Activated naive CD8-positive, alpha-beta T cell treated with anti-CD3 and anti-CD28 coated beads, Interleukin-2, amount 10 ng/mL, durations not matched to agents 7 days and 5 days (primary cell): ENCODE measurements around the gene FAM83G. TPM values are rescaled to one million over a fixed set of nuclear protein-coding genes. Genes with fewer than 3 reads are reported as not detected.
A peak's percentile ranks its signal among the peaks of the same experiment; 100 is the strongest.
"Not testable (repeated sequence)": the region's sequence is repeated elsewhere in the genome, so short reads cannot be mapped to it uniquely, and the experiment has no call there.

Experiments used
- ATAC-seq: fragments of 150-1000 bp; cut with Tn5 transposase; one replicate; pipeline ENCODE4 v1.10.0; 2021; ENCODE audit warnings: low read depth, moderate library complexity
- POLR2A ChIA-PET: fragments of 350-600 bp; sonication (Branson Sonifier 250); formaldehyde crosslinking; loops from one replicate; lab custom pipeline; 2021; ENCODE audit warnings: antibody characterized with exemption; lab: Charles Lee
- DNase-seq: peaks from one replicate; pipeline ENCODE4 v3.0.0; 2021
- H3K27ac Mint-ChIP-seq: one replicate; pipeline ENCODE4 v1.8.0; 2022; ENCODE audit warnings: mild to moderate bottlenecking, mixed read lengths
- H3K27me3 Mint-ChIP-seq: one replicate; pipeline ENCODE4 v1.8.0; 2022; ENCODE audit warnings: mild to moderate bottlenecking, moderate library complexity, mixed read lengths
- H3K36me3 Mint-ChIP-seq: one replicate; pipeline ENCODE4 v1.8.0; 2021; ENCODE audit warnings: mild to moderate bottlenecking, mixed read lengths
- H3K4me1 Mint-ChIP-seq: one replicate; pipeline ENCODE4 v1.8.0; 2021; ENCODE audit warnings: mixed read lengths
- H3K4me3 Mint-ChIP-seq: one replicate; pipeline ENCODE4 v1.8.0; 2022; ENCODE audit warnings: mild to moderate bottlenecking, moderate library complexity, mixed read lengths
- H3K9me3 Mint-ChIP-seq: one replicate; pipeline ENCODE4 v1.8.0; 2021; ENCODE audit warnings: mixed read lengths
- total RNA-seq, 2 experiments: library from RNA; stranded (reverse); gene quantifications; one replicate each; pipeline ENCODE4 v1.2.3, GENCODE V29; 2021

The FAM83G gene, protein sequence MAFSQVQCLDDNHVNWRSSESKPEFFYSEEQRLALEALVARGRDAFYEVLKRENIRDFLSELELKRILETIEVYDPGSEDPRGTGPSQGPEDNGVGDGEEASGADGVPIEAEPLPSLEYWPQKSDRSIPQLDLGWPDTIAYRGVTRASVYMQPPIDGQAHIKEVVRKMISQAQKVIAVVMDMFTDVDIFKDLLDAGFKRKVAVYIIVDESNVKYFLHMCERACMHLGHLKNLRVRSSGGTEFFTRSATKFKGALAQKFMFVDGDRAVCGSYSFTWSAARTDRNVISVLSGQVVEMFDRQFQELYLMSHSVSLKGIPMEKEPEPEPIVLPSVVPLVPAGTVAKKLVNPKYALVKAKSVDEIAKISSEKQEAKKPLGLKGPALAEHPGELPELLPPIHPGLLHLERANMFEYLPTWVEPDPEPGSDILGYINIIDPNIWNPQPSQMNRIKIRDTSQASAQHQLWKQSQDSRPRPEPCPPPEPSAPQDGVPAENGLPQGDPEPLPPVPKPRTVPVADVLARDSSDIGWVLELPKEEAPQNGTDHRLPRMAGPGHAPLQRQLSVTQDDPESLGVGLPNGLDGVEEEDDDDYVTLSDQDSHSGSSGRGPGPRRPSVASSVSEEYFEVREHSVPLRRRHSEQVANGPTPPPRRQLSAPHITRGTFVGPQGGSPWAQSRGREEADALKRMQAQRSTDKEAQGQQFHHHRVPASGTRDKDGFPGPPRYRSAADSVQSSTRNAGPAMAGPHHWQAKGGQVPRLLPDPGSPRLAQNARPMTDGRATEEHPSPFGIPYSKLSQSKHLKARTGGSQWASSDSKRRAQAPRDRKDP
- 1 to 10 TPM; 7.1 to 8.3 TPM for total RNA-seq

GRCh38 chr17:19004421-19005136 is at the start of gene FAM83G:
TSS of gene FAM83G (minus strand) at chr17:19004764. CDS start at chr17:19004041, 723 bp downstream.
- H3K4me3 Mint-ChIP-seq, result peak within 1 kb of the TSS; percentile 90
- H3K27me3 Mint-ChIP-seq, result peaks cover 9% of the 10 kb centered on the region
- POLR2A ChIA-PET, result no interaction called here

GRCh38 chr17:19048826-19049225 is 44.3 kb upstream of the FAM83G start:
- H3K27ac Mint-ChIP-seq, POLR2A ChIA-PET, H3K9me3 Mint-ChIP-seq, H3K36me3 Mint-ChIP-seq, ATAC-seq, H3K27me3 Mint-ChIP-seq, H3K4me3 Mint-ChIP-seq, H3K4me1 Mint-ChIP-seq, DNase-seq: not testable (repeated sequence)

More at GRCh38 chr17:19004421-19005136, at the start of gene FAM83G:
- no peaks in the 10 kb centered on the region for H3K9me3 Mint-ChIP-seq
- peak; percentile 88 for DNase-seq
- peak within 1 kb of the TSS; percentile 71 for H3K27ac Mint-ChIP-seq
- H3K4me1 Mint-ChIP-seq, result peaks cover 13% of the 10 kb centered on the region
- peak; percentile 80 for ATAC-seq
- no peaks in the 10 kb centered on the region for H3K36me3 Mint-ChIP-seq

- H3K27me3 Mint-ChIP-seq, POLR2A ChIA-PET, H3K36me3 Mint-ChIP-seq, DNase-seq, H3K4me1 Mint-ChIP-seq, H3K9me3 Mint-ChIP-seq, ATAC-seq, H3K4me3 Mint-ChIP-seq, H3K27ac Mint-ChIP-seq: not testable (repeated sequence)
Measured at GRCh38 chr17:19047510-19047909, 42.9 kb upstream of the FAM83G start.

GRCh38 chr17:19046782-19047375 is 42.3 kb upstream of the FAM83G start, which contains the start of gene GRAP:
TSS of gene GRAP (minus strand) at chr17:19046957. CDS start at chr17:19046926, 31 bp downstream.
- H3K4me1 Mint-ChIP-seq, H3K9me3 Mint-ChIP-seq, DNase-seq, H3K4me3 Mint-ChIP-seq, H3K27ac Mint-ChIP-seq, POLR2A ChIA-PET, H3K27me3 Mint-ChIP-seq, H3K36me3 Mint-ChIP-seq: not testable (repeated sequence)
- ATAC-seq, result peak; percentile 77

GRCh38 chr17:19044643-19045042 is 40.1 kb upstream of the FAM83G start:
- H3K4me3 Mint-ChIP-seq, POLR2A ChIA-PET, H3K36me3 Mint-ChIP-seq, H3K27me3 Mint-ChIP-seq, ATAC-seq, H3K27ac Mint-ChIP-seq, DNase-seq, H3K4me1 Mint-ChIP-seq, H3K9me3 Mint-ChIP-seq: not testable (repeated sequence)

GRCh38 chr17:19043032-19043431 is 38.5 kb upstream of the FAM83G start:
- H3K9me3 Mint-ChIP-seq, H3K36me3 Mint-ChIP-seq, H3K27me3 Mint-ChIP-seq, H3K27ac Mint-ChIP-seq, H3K4me3 Mint-ChIP-seq, ATAC-seq, DNase-seq, POLR2A ChIA-PET, H3K4me1 Mint-ChIP-seq: not testable (repeated sequence)

- not testable (repeated sequence) for H3K27me3 Mint-ChIP-seq, H3K36me3 Mint-ChIP-seq, ATAC-seq
Measured at GRCh38 chr17:19042369-19042768, 37.8 kb upstream of the FAM83G start.

DNA sequence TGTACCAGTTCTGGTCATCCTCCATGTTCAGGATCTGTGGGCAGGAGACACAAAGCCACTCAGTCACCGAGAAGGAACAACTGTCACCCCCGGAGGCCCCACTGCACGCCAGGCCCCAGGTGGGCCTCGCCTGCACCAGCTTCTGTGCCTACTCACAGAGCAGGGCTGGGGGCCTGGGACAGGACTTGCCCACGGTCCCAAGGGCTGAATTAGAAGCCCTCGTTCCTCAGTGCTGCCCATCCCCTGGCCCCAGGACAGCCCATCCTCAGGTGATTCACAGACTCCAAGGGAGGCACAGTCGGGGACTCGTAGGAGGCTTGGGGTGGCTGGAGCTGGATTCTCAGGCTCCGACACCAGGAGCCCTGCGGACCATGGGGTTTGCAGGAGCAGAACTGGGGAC is 37.3 kb upstream of the FAM83G start:
- DNase-seq, POLR2A ChIA-PET, H3K36me3 Mint-ChIP-seq, H3K4me3 Mint-ChIP-seq, H3K27ac Mint-ChIP-seq, H3K4me1 Mint-ChIP-seq, H3K9me3 Mint-ChIP-seq, H3K27me3 Mint-ChIP-seq, ATAC-seq: not testable (repeated sequence)

More at GRCh38 chr17:19042369-19042768, 37.8 kb upstream of the FAM83G start:
- H3K9me3 Mint-ChIP-seq, H3K4me3 Mint-ChIP-seq, POLR2A ChIA-PET, H3K4me1 Mint-ChIP-seq, DNase-seq, H3K27ac Mint-ChIP-seq: not testable (repeated sequence)

- H3K36me3 Mint-ChIP-seq, H3K4me3 Mint-ChIP-seq, H3K9me3 Mint-ChIP-seq, DNase-seq, POLR2A ChIA-PET, H3K4me1 Mint-ChIP-seq, H3K27me3 Mint-ChIP-seq, H3K27ac Mint-ChIP-seq: not testable (repeated sequence)
- ATAC-seq, result peak; percentile 46
Measured at GRCh38 chr17:19040350-19040749, 35.8 kb upstream of the FAM83G start.

- not testable (repeated sequence) for H3K4me3 Mint-ChIP-seq, ATAC-seq
Measured at GRCh38 chr17:19038730-19039129, 34.2 kb upstream of the FAM83G start.

GRCh38 chr17:19038007-19038406 is 33.4 kb upstream of the FAM83G start:
- H3K27me3 Mint-ChIP-seq, H3K27ac Mint-ChIP-seq, H3K4me1 Mint-ChIP-seq, POLR2A ChIA-PET, H3K9me3 Mint-ChIP-seq, DNase-seq, H3K36me3 Mint-ChIP-seq, H3K4me3 Mint-ChIP-seq: not testable (repeated sequence)
- ATAC-seq, result peak; percentile 34

More at GRCh38 chr17:19038730-19039129, 34.2 kb upstream of the FAM83G start:
- DNase-seq, H3K36me3 Mint-ChIP-seq, H3K27ac Mint-ChIP-seq, H3K4me1 Mint-ChIP-seq, H3K27me3 Mint-ChIP-seq, POLR2A ChIA-PET, H3K9me3 Mint-ChIP-seq: not testable (repeated sequence)

DNA sequence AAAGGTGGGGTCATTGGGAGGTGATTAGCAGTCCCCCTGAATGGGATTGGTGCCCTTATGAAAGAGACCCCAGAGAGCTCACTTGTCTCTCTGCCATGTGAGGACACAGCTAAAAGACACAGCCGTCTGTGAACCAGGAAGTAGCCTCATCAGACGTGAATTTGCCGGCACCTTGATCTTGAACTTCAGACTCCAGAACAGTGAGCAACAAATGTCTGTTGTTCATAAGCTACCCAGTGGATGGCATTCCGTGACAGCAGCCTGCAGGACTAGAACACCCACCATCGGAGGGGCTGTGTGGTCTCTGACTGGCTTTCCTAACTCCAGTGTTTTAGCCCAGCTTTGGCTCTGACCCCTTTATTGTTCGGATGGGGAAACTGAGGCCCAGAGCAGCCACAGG is 33.0 kb upstream of the FAM83G start:
- POLR2A ChIA-PET, H3K36me3 Mint-ChIP-seq, H3K27me3 Mint-ChIP-seq, H3K9me3 Mint-ChIP-seq, H3K4me3 Mint-ChIP-seq, H3K27ac Mint-ChIP-seq, H3K4me1 Mint-ChIP-seq, DNase-seq: not testable (repeated sequence)
- peak; percentile 15 for ATAC-seq

- H3K4me1 Mint-ChIP-seq, ATAC-seq, H3K27me3 Mint-ChIP-seq, POLR2A ChIA-PET, H3K36me3 Mint-ChIP-seq, DNase-seq, H3K4me3 Mint-ChIP-seq, H3K27ac Mint-ChIP-seq, H3K9me3 Mint-ChIP-seq: not testable (repeated sequence)
Measured at GRCh38 chr17:19036186-19036585, 31.6 kb upstream of the FAM83G start.
